Suppressor macrophage treated with lipopolysaccharide for 1 hour (primary cell): ENCODE measurements around the gene PHF20.
"Not testable (repeated sequence)": the region's sequence is repeated elsewhere in the genome, so short reads cannot be mapped to it uniquely, and the experiment has no call there.

Experiments used
- DNase-seq, 3 donors: peaks; one replicate each; pipeline ENCODE4 v3.0.0-alpha.2; 2020 to 2022

Gene PHF20

GRCh38 chr20:35840421-35840820 lies 68.6 kb downstream of the PHF20 start:
- DNase-seq = no peak

- DNase-seq = no peak
Measured at GRCh38 chr20:35842361-35842760, 70.5 kb downstream of the PHF20 start.

GRCh38 chr20:35843894-35844293 lies 72.1 kb downstream of the PHF20 start:
- not testable (repeated sequence) for DNase-seq

GRCh38 chr20:35845561-35845960 lies 73.7 kb downstream of the PHF20 start:
- DNase-seq = no peak

- DNase-seq = peak in 2 of 3 donors; percentile 4
Measured at GRCh38 chr20:35849706-35850105, 77.9 kb downstream of the PHF20 start.

GRCh38 chr20:35851659-35852058 lies 79.8 kb downstream of the PHF20 start:
- DNase-seq = peak; percentile 40 to 58 (median 52)

GRCh38 chr20:35854713-35855348 lies 83.0 kb downstream of the PHF20 start:
- DNase-seq = no peak

- not testable (repeated sequence) for DNase-seq
Measured at GRCh38 chr20:35855641-35856040, 83.8 kb downstream of the PHF20 start.

- no peak for DNase-seq
Measured at GRCh38 chr20:35856866-35857265, 85.1 kb downstream of the PHF20 start.

GRCh38 chr20:35866418-35867202 lies 94.8 kb downstream of the PHF20 start:
- DNase-seq = peak; percentile 15 to 27 (median 25)

- no peak for DNase-seq
Measured at GRCh38 chr20:35870541-35871258, 98.9 kb downstream of the PHF20 start.

- DNase-seq = no peak
Measured at GRCh38 chr20:35871259-35871771, 99.5 kb downstream of the PHF20 start.

GRCh38 chr20:35876033-35876320 lies 104.2 kb downstream of the PHF20 start:
- DNase-seq = no peak

- no peak for DNase-seq
Measured at GRCh38 chr20:35877611-35878010, 105.8 kb downstream of the PHF20 start.

GRCh38 chr20:35878113-35878625 lies 106.4 kb downstream of the PHF20 start:
- no peak for DNase-seq

GRCh38 chr20:35881676-35882075 lies 109.9 kb downstream of the PHF20 start:
- no peak for DNase-seq

- DNase-seq = not testable (repeated sequence)
Measured at GRCh38 chr20:35882427-35883161, 110.8 kb downstream of the PHF20 start.

- no peak for DNase-seq
Measured at GRCh38 chr20:35883336-35883777, 111.5 kb downstream of the PHF20 start.

- peak; percentile 47 to 60 (median 51) for DNase-seq
Measured at GRCh38 chr20:35883778-35884540, 112.1 kb downstream of the PHF20 start.

- no peak for DNase-seq
Measured at GRCh38 chr20:35884541-35884865, 112.7 kb downstream of the PHF20 start.

- DNase-seq = no peak
Measured at GRCh38 chr20:35885212-35885611, 113.4 kb downstream of the PHF20 start.

GRCh38 chr20:35886537-35886936 lies 114.7 kb downstream of the PHF20 start:
- no peak for DNase-seq
